ENCODE measurements around the gene OCA2. TPM values are rescaled to one million over a fixed set of nuclear protein-coding genes. Genes with fewer than 3 reads are reported as not detected.
"Not testable (repeated sequence)": the region's sequence is repeated elsewhere in the genome, so short reads cannot be mapped to it uniquely, and the experiment has no call there.

Gene OCA2
- total and polyA plus RNA-seq, 4 experiments from 2014 or later = not detected

DNA sequence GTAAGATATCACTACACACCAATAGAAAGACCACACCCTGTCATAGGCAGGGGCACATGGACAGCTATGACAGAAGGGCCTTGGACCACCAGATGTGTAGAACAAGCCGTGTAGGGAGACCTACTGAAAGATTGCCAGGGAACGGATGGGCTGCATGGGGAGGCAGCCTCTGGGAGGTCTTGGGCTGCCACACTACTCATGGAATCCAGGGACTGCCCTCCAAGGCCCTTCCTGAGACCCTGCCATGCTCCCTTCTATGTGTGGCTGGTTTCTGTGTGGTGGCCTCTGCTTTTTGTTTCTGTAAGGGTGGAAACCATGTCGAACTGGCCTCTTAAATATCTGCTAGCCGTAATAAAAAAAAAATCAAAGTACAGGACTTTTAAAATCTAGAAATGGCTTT, 86.9 kb downstream of the OCA2 start:
- H3K36me3 Mint-ChIP-seq = no peaks in the 10 kb centered on the region
- no peaks in the 10 kb centered on the region for H3K27me3 Mint-ChIP-seq
- no peaks in the 10 kb centered on the region for H3K4me1 Mint-ChIP-seq
- Histone ChIP-seq H3K4me1 (ENCODE audit: insufficient read depth, low read length) (no peaks in the 10 kb centered on the region), H3K9me3 (ENCODE audit: control insufficient read depth in 1 of 2, low read length in 2 of 2) (no peaks in the 10 kb centered on the region), H3K36me3 (ENCODE audit: insufficient read depth, low read length) (no peaks in the 10 kb centered on the region), H3K27ac (ENCODE audit: low read depth, low read length) (no peak overlapping the region), H3K4me3 (ENCODE audit: low read length in 2 of 2) (no peak overlapping the region), H3K27me3 (ENCODE audit: insufficient read depth, low read length) (no peaks in the 10 kb centered on the region)
- intact Hi-C loops (cut with micrococcal nuclease) = no loop called here
- H3K27ac Mint-ChIP-seq = no peak overlapping the region
- ChIA-PET POLR2A (ENCODE audit: partially characterized antibody) (no interaction called here), CTCF (ENCODE audit: partially characterized antibody) (no interaction called here)
- DNase-seq = no peak
- H3K4me3 Mint-ChIP-seq = no peak overlapping the region
- peaks cover 0 to 6% (median 0%) of the 10 kb centered on the region in 8 donors for H3K9me3 Mint-ChIP-seq

DNA sequence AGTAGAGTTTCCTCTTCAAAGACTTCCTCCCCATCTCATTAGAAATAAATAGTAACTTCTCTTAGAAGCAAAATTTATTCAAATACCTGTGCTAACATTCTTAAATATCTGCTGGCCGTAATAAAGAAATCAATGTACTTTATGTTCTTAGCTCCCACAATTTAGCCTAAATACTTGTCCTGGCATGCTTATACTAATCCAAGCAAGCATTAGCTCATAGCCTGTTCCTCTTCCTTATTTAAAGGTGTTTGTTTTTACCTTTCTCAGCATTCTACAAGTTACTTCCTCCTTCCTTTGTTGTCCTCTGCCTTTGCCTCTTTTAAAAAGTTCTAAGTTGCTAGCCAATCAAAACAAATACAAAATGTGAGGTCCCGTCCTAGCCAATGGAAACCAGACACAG, 90.9 kb downstream of the OCA2 start:
- H3K27ac ChIP-seq (ENCODE audit: low read depth, low read length); CTCF ChIA-PET (ENCODE audit: partially characterized antibody); H3K27ac Mint-ChIP-seq; H3K9me3 ChIP-seq (ENCODE audit: control insufficient read depth in 1 of 2, low read length in 2 of 2); H3K4me3 ChIP-seq (ENCODE audit: low read length in 2 of 2); DNase-seq; H3K4me1 ChIP-seq (ENCODE audit: insufficient read depth, low read length); H3K27me3 Mint-ChIP-seq; H3K4me1 Mint-ChIP-seq; H3K36me3 Mint-ChIP-seq; H3K36me3 ChIP-seq (ENCODE audit: insufficient read depth, low read length); POLR2A ChIA-PET (ENCODE audit: partially characterized antibody); intact Hi-C loops (cut with micrococcal nuclease); H3K9me3 Mint-ChIP-seq; H3K27me3 ChIP-seq (ENCODE audit: insufficient read depth, low read length); H3K4me3 Mint-ChIP-seq: not testable (repeated sequence)

DNA sequence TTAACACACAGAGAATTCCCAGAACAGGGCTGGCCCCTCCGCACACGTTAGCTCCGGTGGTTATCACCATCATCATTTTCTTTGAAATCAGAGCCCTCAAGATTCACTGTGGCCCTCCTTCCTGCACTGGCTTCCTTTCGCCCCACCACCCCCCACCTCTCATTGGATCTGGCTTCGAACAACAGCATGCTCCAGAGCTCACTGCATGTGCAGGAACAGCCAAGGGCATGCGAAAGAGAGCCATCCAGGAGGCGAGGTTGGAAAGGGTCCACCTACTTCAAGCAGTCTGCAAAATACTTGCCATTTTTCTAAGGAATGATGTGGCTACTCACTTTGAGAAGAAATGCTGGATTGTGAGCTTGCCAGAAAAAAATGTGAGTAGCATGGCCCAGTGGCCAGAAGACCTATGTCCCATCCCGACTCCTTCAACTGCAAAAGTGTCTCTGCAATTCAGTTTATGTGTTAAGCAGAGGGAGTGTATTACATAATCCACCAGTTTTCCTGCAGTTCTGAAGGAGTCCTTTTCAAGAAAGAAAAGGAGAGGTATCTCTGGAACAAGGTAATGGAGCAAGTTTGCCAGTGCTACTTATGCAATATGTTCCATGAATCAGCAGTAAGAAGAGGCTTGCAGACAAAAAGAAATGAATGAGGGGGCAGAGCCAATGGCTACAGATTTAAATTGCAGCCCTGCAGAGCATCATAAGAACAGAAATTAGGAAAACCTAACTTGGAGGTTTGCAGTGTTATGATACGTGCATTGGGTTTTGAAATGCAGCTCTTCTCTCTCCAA, 92.8 kb downstream of the OCA2 start:
- Mint-ChIP-seq H3K27ac (no peak overlapping the region), H3K4me3 (no peak overlapping the region), H3K9me3 (peaks cover 0 to 9% (median 2%) of the 10 kb centered on the region in 8 donors), H3K27me3 (peaks cover 0 to 3% of the 10 kb centered on the region in 2 donors), H3K4me1 (no peaks in the 10 kb centered on the region), H3K36me3 (no peaks in the 10 kb centered on the region)
- no peak for DNase-seq
- intact Hi-C loops (cut with micrococcal nuclease) = no loop called here
- H3K4me3 ChIP-seq (ENCODE audit: low read length in 2 of 2) = no peak overlapping the region
- no peaks in the 10 kb centered on the region for H3K27me3 ChIP-seq (ENCODE audit: insufficient read depth, low read length)
- H3K9me3 ChIP-seq (ENCODE audit: control insufficient read depth in 1 of 2, low read length in 2 of 2) = no peaks in the 10 kb centered on the region
- H3K27ac ChIP-seq (ENCODE audit: low read depth, low read length) = no peak overlapping the region
- CTCF ChIA-PET (ENCODE audit: partially characterized antibody) = no interaction called here
- POLR2A ChIA-PET (ENCODE audit: partially characterized antibody) = no interaction called here
- no peaks in the 10 kb centered on the region for H3K36me3 ChIP-seq (ENCODE audit: insufficient read depth, low read length)
- no peaks in the 10 kb centered on the region for H3K4me1 ChIP-seq (ENCODE audit: insufficient read depth, low read length)

DNA sequence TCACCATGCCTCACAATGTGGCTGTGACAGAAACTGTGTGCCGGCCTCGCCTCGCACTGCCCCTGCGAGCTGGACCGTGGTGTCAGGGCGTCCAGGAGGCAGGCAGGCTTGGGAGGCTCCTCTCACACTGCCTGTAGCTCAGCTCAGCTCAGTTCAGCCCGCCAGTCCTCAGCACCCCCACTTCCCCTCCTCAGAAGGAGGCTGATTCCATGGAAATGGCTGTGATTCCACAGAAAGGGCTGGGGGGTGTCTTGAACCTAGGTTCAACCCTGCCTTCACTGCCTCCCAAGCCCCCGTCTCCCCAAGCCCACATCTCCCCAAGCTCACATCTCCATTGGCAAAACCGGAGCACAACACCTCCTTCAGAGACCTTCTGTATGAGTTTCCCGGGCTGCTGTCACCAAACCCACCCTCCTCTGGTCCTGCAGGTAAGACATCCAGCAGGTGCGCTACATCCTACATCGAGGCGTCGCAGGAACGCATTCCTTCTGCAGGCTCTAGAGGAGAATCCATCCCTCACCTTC, 94.0 kb downstream of the OCA2 start:
- no peak overlapping the region for H3K4me3 Mint-ChIP-seq
- peaks cover 0 to 3% of the 10 kb centered on the region in 2 donors for H3K27me3 Mint-ChIP-seq
- H3K9me3 ChIP-seq (ENCODE audit: control insufficient read depth in 1 of 2, low read length in 2 of 2) = no peaks in the 10 kb centered on the region
- intact Hi-C loops (cut with micrococcal nuclease) = no loop called here
- H3K27ac Mint-ChIP-seq = no peak overlapping the region
- CTCF ChIA-PET (ENCODE audit: partially characterized antibody) = no interaction called here
- peaks cover 0 to 9% (median under 1%) of the 10 kb centered on the region in 8 donors for H3K9me3 Mint-ChIP-seq
- H3K4me1 Mint-ChIP-seq = no peaks in the 10 kb centered on the region
- no peak overlapping the region for H3K4me3 ChIP-seq (ENCODE audit: low read length in 2 of 2)
- POLR2A ChIA-PET (ENCODE audit: partially characterized antibody) = no interaction called here
- no peaks in the 10 kb centered on the region for H3K27me3 ChIP-seq (ENCODE audit: insufficient read depth, low read length)
- H3K36me3 Mint-ChIP-seq = no peaks in the 10 kb centered on the region
- H3K4me1 ChIP-seq (ENCODE audit: insufficient read depth, low read length) = no peaks in the 10 kb centered on the region
- no peaks in the 10 kb centered on the region for H3K36me3 ChIP-seq (ENCODE audit: insufficient read depth, low read length)
- no peak for DNase-seq
- no peak overlapping the region for H3K27ac ChIP-seq (ENCODE audit: low read depth, low read length)

DNA sequence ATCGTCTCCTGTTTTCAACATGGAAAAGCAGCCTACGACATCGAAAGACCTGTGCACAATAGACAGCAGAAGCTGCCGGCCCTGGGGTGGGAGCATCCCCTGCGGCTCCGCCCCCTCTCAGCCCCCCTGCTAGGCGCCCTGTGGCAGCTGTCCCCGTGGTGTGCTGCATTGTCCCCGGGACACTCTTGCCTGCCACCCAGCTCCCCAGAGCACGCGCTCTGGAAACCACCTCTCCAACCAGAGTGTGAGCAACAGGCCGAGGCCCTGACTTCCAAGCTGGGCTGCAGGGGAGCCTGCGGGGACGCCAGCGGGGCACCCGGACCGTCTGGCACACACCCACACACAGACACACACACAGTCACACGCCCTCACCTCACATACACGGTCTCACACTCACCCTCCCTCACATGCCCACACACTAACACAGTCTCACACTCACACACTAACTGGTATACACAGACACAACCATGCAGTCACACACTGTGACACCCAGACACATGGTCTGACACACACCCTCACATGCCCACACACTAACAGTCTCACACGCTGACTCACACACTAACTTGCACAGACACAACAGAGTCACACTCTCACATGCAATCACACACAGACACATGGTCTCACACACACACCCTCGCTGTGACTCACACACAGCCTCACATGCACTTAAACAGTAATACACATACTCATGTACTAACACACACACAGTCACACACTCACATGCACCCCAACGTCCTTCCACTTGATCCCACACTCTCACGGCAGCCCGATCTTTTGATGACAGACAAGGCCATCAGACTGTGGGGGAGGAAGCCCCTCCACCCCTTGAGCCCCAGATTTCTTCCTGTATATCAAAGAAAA, 94.7 kb downstream of the OCA2 start:
- no peak overlapping the region for H3K4me3 Mint-ChIP-seq
- H3K4me1 Mint-ChIP-seq = no peaks in the 10 kb centered on the region
- ChIA-PET POLR2A (ENCODE audit: partially characterized antibody) (no interaction called here), CTCF (ENCODE audit: partially characterized antibody) (no interaction called here)
- DNase-seq = no peak
- Histone ChIP-seq H3K27ac (ENCODE audit: low read depth, low read length) (no peak overlapping the region), H3K4me3 (ENCODE audit: low read length in 2 of 2) (no peak overlapping the region), H3K4me1 (ENCODE audit: insufficient read depth, low read length) (no peaks in the 10 kb centered on the region), H3K27me3 (ENCODE audit: insufficient read depth, low read length) (no peaks in the 10 kb centered on the region), H3K9me3 (ENCODE audit: control insufficient read depth in 1 of 2, low read length in 2 of 2) (no peaks in the 10 kb centered on the region), H3K36me3 (ENCODE audit: insufficient read depth, low read length) (no peaks in the 10 kb centered on the region)
- H3K9me3 Mint-ChIP-seq = peaks cover 0 to 9% (median under 1%) of the 10 kb centered on the region in 8 donors
- intact Hi-C loops (cut with micrococcal nuclease) = no loop called here
- peak overlapping the region in 1 of 7 donors; percentile 14 for H3K27ac Mint-ChIP-seq
- H3K36me3 Mint-ChIP-seq = no peaks in the 10 kb centered on the region
- H3K27me3 Mint-ChIP-seq = peaks cover 0 to 3% of the 10 kb centered on the region in 2 donors

DNA sequence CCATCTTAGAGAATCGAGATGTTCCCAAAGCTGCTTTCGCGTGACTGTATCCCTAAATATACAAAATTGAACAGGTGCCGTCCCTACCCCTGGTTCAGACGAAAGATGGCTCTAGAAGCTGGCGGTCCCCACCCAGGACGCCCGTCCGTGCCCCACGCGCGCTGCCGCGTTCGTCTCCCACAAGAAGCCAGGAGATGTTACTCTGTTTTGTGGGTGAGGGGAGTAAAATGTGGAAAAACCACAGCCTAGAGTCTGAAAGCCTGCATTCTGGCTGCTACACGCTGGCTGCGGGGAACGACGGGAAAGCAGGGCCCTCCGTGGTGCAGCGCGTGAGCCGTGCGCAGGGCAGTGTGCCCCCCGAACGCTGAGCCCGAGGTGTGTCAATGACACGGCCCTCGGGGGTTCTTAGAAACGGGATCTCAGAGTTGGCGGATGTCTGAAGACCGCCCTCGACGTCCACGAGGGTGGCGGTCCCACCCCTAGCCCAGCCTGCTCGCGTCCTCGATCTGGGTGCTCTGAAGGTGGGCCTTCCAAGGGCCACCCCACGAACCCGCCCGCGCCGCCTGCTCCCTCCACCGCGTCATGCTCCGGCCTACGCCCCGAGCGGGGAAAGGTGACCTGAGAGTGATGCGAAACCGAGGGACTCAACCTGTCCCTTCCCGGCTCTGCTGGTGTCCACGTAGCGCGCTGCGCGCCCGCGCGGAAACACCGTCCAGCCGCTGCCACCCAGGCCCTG, 95.6 kb downstream of the OCA2 start:
- Histone ChIP-seq H3K4me1 (ENCODE audit: insufficient read depth, low read length) (no peaks in the 10 kb centered on the region), H3K27me3 (ENCODE audit: insufficient read depth, low read length) (no peaks in the 10 kb centered on the region), H3K27ac (ENCODE audit: low read depth, low read length) (no peak overlapping the region), H3K4me3 (ENCODE audit: low read length in 2 of 2) (no peak overlapping the region), H3K36me3 (ENCODE audit: insufficient read depth, low read length) (no peaks in the 10 kb centered on the region), H3K9me3 (ENCODE audit: control insufficient read depth in 1 of 2, low read length in 2 of 2) (no peaks in the 10 kb centered on the region)
- no peak overlapping the region for H3K27ac Mint-ChIP-seq
- peaks cover 0 to 3% of the 10 kb centered on the region in 2 donors for H3K27me3 Mint-ChIP-seq
- intact Hi-C loops (cut with micrococcal nuclease) = no loop called here
- peaks cover 0 to 6% (median 3%) of the 10 kb centered on the region in 8 donors for H3K9me3 Mint-ChIP-seq
- ChIA-PET CTCF (ENCODE audit: partially characterized antibody) (interaction anchor here (1.1 kb wide), 1 partner anchor 26 kb away, joined by 3 read pairs; no protein-coding TSS in a partner anchor), POLR2A (ENCODE audit: partially characterized antibody) (no interaction called here)
- H3K4me1 Mint-ChIP-seq = no peaks in the 10 kb centered on the region
- no peaks in the 10 kb centered on the region for H3K36me3 Mint-ChIP-seq
- H3K4me3 Mint-ChIP-seq = no peak overlapping the region
- no peak for DNase-seq

DNA sequence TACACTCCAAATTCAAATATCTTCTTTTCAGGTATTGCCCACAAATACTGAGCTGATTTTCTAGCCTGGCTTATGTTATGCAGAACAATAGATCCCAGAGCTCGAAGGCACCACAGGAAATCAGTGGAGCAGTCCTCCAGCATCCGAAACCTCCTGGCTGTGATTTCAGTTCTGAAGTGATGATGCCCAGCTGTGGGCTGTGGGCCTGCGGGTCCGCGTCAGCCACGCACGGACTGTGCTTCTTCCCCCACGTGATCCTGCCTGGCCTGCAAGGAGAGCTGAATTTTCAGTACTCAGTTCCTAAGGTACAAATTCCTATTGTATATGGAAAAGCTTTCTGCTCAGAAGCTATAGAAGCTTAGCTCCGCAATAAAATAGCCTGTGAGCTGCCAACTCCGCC, 96.2 kb downstream of the OCA2 start:
- H3K27me3 Mint-ChIP-seq = peaks cover 0 to 3% of the 10 kb centered on the region in 2 donors
- H3K4me3 ChIP-seq (ENCODE audit: low read length in 2 of 2) = no peak overlapping the region
- intact Hi-C loops (cut with micrococcal nuclease) = no loop called here
- ChIA-PET CTCF (ENCODE audit: partially characterized antibody) (interaction anchor here (1.1 kb wide), 1 partner anchor 25 kb away, joined by 3 read pairs; no protein-coding TSS in a partner anchor), POLR2A (ENCODE audit: partially characterized antibody) (no interaction called here)
- DNase-seq = no peak
- H3K4me3 Mint-ChIP-seq = no peak overlapping the region
- no peaks in the 10 kb centered on the region for H3K4me1 ChIP-seq (ENCODE audit: insufficient read depth, low read length)
- H3K27ac ChIP-seq (ENCODE audit: low read depth, low read length) = no peak overlapping the region
- H3K36me3 ChIP-seq (ENCODE audit: insufficient read depth, low read length) = no peaks in the 10 kb centered on the region
- no peaks in the 10 kb centered on the region for H3K36me3 Mint-ChIP-seq
- no peaks in the 10 kb centered on the region for H3K4me1 Mint-ChIP-seq
- no peaks in the 10 kb centered on the region for H3K27me3 ChIP-seq (ENCODE audit: insufficient read depth, low read length)
- H3K9me3 ChIP-seq (ENCODE audit: control insufficient read depth in 1 of 2, low read length in 2 of 2) = no peaks in the 10 kb centered on the region
- H3K27ac Mint-ChIP-seq = no peak overlapping the region
- peaks cover 0 to 6% (median under 1%) of the 10 kb centered on the region in 8 donors for H3K9me3 Mint-ChIP-seq
